ENCODE results near the gene CCDC154.

Gene CCDC154

DNA sequence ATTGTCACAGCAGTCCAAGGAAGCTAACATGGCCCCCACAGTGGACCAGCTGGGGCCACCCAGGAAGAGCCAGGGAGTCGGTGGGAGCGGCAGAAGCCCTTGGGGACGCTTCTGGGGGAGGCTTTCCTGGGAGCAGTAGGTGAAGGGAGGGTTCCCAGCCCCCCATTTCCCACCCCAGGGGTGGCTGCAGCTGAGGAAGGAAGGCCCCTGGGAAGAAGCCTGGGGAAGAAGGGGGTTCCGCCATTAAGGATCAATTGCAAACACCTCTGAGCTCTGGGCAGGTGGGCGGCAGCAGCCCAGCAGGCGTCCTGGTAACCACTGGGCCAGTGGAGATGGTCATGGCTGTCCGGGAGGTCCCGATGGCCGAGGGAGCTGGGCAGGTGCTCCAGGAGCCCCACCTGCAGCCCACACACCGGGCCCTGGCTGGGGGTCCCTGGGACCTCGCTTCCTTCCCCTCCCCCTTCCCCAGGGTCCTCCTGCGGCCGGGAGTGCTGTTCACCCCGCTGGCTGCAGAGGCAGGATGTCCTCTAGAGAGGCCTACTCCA is 14.1 kb downstream of the CCDC154 start:
- TF ChIP-seq, protein P1, sequence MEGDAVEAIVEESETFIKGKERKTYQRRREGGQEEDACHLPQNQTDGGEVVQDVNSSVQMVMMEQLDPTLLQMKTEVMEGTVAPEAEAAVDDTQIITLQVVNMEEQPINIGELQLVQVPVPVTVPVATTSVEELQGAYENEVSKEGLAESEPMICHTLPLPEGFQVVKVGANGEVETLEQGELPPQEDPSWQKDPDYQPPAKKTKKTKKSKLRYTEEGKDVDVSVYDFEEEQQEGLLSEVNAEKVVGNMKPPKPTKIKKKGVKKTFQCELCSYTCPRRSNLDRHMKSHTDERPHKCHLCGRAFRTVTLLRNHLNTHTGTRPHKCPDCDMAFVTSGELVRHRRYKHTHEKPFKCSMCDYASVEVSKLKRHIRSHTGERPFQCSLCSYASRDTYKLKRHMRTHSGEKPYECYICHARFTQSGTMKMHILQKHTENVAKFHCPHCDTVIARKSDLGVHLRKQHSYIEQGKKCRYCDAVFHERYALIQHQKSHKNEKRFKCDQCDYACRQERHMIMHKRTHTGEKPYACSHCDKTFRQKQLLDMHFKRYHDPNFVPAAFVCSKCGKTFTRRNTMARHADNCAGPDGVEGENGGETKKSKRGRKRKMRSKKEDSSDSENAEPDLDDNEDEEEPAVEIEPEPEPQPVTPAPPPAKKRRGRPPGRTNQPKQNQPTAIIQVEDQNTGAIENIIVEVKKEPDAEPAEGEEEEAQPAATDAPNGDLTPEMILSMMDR (IDR thresholded peaks at IDR 0.05; ENCODE audit: poor library complexity, severe bottlenecking), result no peak
- Histone ChIP-seq H3K4me3 (ENCODE audit: severe bottlenecking) (no peak overlapping the region), H3K27me3 (ENCODE audit: insufficient read depth, poor library complexity, severe bottlenecking) (no peaks in the 10 kb centered on the region), H3K9me3 (ENCODE audit: severe bottlenecking) (no peaks in the 10 kb centered on the region), H3K36me3 (ENCODE audit: low read depth) (no peaks in the 10 kb centered on the region), H3K4me1 (ENCODE audit: insufficient read depth, poor library complexity, severe bottlenecking) (no peaks in the 10 kb centered on the region), H3K27ac (ENCODE audit: poor library complexity, severe bottlenecking) (no peak overlapping the region)
- DNase-seq (ENCODE audit: low spot score) (no peak), ATAC-seq (ENCODE audit: low read depth) (no peak)

DNA sequence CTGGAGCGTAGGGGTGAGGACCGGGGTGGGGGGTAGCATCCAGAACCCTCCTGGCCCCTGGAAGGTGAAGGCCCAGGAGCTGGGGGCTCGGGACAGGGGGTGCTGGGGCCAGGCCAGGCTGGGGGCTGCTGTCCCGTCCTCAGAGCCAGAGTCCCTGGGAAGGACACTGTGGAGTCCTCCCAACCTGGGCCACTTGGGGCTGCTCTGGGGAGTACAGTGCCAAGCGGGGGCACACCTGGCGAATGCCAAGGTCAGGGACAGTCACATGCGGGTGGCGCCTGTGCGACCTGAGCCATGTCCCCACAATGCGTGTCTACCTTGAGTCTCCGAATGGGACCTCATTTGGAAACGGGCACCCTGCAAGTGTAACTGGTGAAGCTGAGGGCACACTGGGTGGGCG is 14.7 kb downstream of the CCDC154 start:
- no peak overlapping the region for H3K4me3 ChIP-seq (ENCODE audit: severe bottlenecking)
- no peak overlapping the region for H3K27ac ChIP-seq (ENCODE audit: poor library complexity, severe bottlenecking)
- ATAC-seq (ENCODE audit: low read depth), result no peak
- DNase-seq (ENCODE audit: low spot score), result peak; percentile 60
- no peaks in the 10 kb centered on the region for H3K27me3 ChIP-seq (ENCODE audit: insufficient read depth, poor library complexity, severe bottlenecking)
- TF ChIP-seq, protein P1 (IDR thresholded peaks at IDR 0.05; ENCODE audit: poor library complexity, severe bottlenecking), result no peak
- no peaks in the 10 kb centered on the region for H3K4me1 ChIP-seq (ENCODE audit: insufficient read depth, poor library complexity, severe bottlenecking)
- no peaks in the 10 kb centered on the region for H3K36me3 ChIP-seq (ENCODE audit: low read depth)
- no peaks in the 10 kb centered on the region for H3K9me3 ChIP-seq (ENCODE audit: severe bottlenecking)

DNA sequence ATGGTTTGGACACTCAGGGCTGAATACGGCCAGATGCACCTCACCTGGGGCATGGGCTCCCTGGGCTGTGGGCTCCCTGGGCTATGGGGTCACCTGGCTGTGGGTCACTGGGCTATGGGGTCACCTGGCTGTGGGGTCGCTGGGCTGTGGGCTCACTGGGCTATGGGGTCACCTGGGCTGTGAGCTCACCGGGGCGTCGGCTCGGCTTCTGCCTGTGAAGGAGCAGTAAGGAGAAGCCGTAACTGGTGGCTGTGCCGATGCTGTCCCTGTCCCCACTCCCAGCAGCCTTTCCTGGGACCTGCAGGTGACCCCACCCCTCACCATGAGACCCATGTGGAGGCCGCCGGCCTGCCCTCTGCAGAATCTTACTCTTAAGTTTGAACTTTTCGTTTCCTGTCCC is 15.3 kb downstream of the CCDC154 start:
- Histone ChIP-seq H3K4me1 (ENCODE audit: insufficient read depth, poor library complexity, severe bottlenecking) (no peaks in the 10 kb centered on the region), H3K27me3 (ENCODE audit: insufficient read depth, poor library complexity, severe bottlenecking) (no peaks in the 10 kb centered on the region), H3K27ac (ENCODE audit: poor library complexity, severe bottlenecking) (no peak overlapping the region), H3K36me3 (ENCODE audit: low read depth) (no peaks in the 10 kb centered on the region), H3K4me3 (ENCODE audit: severe bottlenecking) (no peak overlapping the region), H3K9me3 (ENCODE audit: severe bottlenecking) (no peaks in the 10 kb centered on the region)
- TF ChIP-seq, protein P1 (IDR thresholded peaks at IDR 0.05; ENCODE audit: poor library complexity, severe bottlenecking), result no peak
- DNase-seq (ENCODE audit: low spot score), result no peak
- no peak for ATAC-seq (ENCODE audit: low read depth)

DNA sequence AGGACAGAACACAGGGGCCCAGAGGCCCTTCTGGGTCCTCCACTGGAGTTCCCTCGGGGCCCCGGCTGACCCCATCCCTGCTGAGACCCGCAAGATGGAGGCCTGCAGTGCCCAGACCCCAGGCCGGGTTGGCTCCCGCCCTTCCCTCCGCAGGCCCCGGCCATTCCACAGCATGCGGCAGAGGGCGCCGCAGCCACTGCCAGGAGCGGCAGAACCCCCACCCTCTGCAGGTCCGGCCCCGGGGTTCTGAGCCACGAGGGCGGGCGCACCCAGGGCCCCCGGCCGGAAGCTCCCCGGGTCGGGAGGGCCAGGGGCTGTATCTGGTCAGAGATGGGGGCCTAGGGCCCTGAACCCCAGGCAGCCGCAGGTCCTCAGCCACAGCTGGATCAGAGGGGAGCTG is 15.8 kb downstream of the CCDC154 start:
- no peaks in the 10 kb centered on the region for H3K36me3 ChIP-seq (ENCODE audit: low read depth)
- TF ChIP-seq, protein P1 (IDR thresholded peaks at IDR 0.05; ENCODE audit: poor library complexity, severe bottlenecking), result no peak
- no peaks in the 10 kb centered on the region for H3K9me3 ChIP-seq (ENCODE audit: severe bottlenecking)
- no peak overlapping the region for H3K4me3 ChIP-seq (ENCODE audit: severe bottlenecking)
- DNase-seq (ENCODE audit: low spot score) (peak; percentile 57), ATAC-seq (ENCODE audit: low read depth) (peak; percentile 11; the same call in 1 of the 3 replicates)
- no peaks in the 10 kb centered on the region for H3K4me1 ChIP-seq (ENCODE audit: insufficient read depth, poor library complexity, severe bottlenecking)
- H3K27ac ChIP-seq (ENCODE audit: poor library complexity, severe bottlenecking), result no peak overlapping the region
- H3K27me3 ChIP-seq (ENCODE audit: insufficient read depth, poor library complexity, severe bottlenecking), result no peaks in the 10 kb centered on the region
